ENCODE measurements around the gene FAH.
"Not testable (repeated sequence)": the region's sequence is repeated elsewhere in the genome, so short reads cannot be mapped to it uniquely, and the experiment has no call there.

DNA sequence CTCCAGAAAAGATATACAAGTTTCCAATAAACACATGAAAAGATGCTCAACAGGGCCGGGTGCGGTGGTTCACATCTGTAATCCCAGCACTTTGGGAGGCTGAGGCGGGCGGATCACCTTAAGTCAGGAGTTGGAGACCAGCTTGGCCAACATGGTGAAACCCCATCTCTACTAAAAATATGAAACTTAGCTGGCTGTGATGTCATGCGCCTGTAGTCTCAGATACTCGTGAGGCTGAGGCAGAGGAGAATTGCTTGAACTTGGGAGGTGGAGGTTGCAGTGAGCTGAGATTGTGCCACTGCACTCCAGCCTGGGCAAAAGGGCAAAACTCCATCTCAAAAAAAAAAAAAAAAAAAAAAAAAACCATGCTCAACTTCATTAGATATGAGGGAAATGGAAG, 25.5 kb upstream of the FAH start:
- TF ChIP-seq, protein P1, sequence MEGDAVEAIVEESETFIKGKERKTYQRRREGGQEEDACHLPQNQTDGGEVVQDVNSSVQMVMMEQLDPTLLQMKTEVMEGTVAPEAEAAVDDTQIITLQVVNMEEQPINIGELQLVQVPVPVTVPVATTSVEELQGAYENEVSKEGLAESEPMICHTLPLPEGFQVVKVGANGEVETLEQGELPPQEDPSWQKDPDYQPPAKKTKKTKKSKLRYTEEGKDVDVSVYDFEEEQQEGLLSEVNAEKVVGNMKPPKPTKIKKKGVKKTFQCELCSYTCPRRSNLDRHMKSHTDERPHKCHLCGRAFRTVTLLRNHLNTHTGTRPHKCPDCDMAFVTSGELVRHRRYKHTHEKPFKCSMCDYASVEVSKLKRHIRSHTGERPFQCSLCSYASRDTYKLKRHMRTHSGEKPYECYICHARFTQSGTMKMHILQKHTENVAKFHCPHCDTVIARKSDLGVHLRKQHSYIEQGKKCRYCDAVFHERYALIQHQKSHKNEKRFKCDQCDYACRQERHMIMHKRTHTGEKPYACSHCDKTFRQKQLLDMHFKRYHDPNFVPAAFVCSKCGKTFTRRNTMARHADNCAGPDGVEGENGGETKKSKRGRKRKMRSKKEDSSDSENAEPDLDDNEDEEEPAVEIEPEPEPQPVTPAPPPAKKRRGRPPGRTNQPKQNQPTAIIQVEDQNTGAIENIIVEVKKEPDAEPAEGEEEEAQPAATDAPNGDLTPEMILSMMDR (IDR thresholded peaks at IDR 0.05), result not testable (repeated sequence)
- TF ChIP-seq EP300 (IDR thresholded peaks at IDR 0.05), result not testable (repeated sequence)

Measured in tibial nerve (tissue), 4 donors.